Left renal cortex interstitium (tissue), 4 donors: ENCODE measurements around the gene TMEM186. TPM values are rescaled to one million over a fixed set of nuclear protein-coding genes. Genes with fewer than 3 reads are reported as not detected.
"Not testable (repeated sequence)": the region's sequence is repeated elsewhere in the genome, so short reads cannot be mapped to it uniquely, and the experiment has no call there.

Experiments
- DNase-seq, 4 donors: peaks; one replicate each; pipeline ENCODE4 v3.0.0-alpha.2; 2013; ENCODE audit warnings: low read depth in 4 of 4, low spot score in 2 of 4, missing footprints in 1 of 4
- polyA plus RNA-seq, 4 donors: library from polyadenylated mRNA; unstranded; fragments of 120-200 nt; gene quantifications; one replicate each; pipeline ENCODE4 v1.2.1, GENCODE V29; 2013; ENCODE audit not compliant: insufficient read length in 4 of 4

TMEM186 gene
- polyA plus RNA-seq, 4 donors = 16.1 to 17.8 (median 16.7) TPM

- DNase-seq = no peak
Measured at GRCh38 chr16:8777217-8777616, 20.2 kb downstream of the TMEM186 start.

GRCh38 chr16:8776129-8776584, 21.3 kb downstream of the TMEM186 start:
- DNase-seq = no peak

- DNase-seq = no peak
Measured at GRCh38 chr16:8775359-8775758, 22.1 kb downstream of the TMEM186 start.

- no peak for DNase-seq
Measured at GRCh38 chr16:8774208-8774607, 23.2 kb downstream of the TMEM186 start.

GRCh38 chr16:8773537-8773936, 23.9 kb downstream of the TMEM186 start:
- no peak for DNase-seq

GRCh38 chr16:8768692-8769091, 28.7 kb downstream of the TMEM186 start:
- no peak for DNase-seq

- DNase-seq = no peak
Measured at GRCh38 chr16:8768283-8768682, 29.2 kb downstream of the TMEM186 start.

- DNase-seq = no peak
Measured at GRCh38 chr16:8767176-8767575, 30.3 kb downstream of the TMEM186 start.

- no peak for DNase-seq
Measured at GRCh38 chr16:8764525-8765250, 32.8 kb downstream of the TMEM186 start.

- DNase-seq = no peak
Measured at GRCh38 chr16:8763899-8764298, 33.5 kb downstream of the TMEM186 start.

GRCh38 chr16:8763083-8763482, 34.4 kb downstream of the TMEM186 start:
- no peak for DNase-seq

GRCh38 chr16:8762254-8762653, 35.2 kb downstream of the TMEM186 start:
- DNase-seq = no peak

- no peak for DNase-seq
Measured at GRCh38 chr16:8761078-8761477, 36.4 kb downstream of the TMEM186 start.

GRCh38 chr16:8760021-8760420, 37.4 kb downstream of the TMEM186 start:
- DNase-seq = no peak

- no peak for DNase-seq
Measured at GRCh38 chr16:8758022-8758421, 39.4 kb downstream of the TMEM186 start.

GRCh38 chr16:8756755-8757154, 40.7 kb downstream of the TMEM186 start:
- no peak for DNase-seq

- no peak for DNase-seq
Measured at GRCh38 chr16:8753416-8754054, 43.9 kb downstream of the TMEM186 start.

- no peak for DNase-seq
Measured at GRCh38 chr16:8752706-8753105, 44.7 kb downstream of the TMEM186 start.

- no peak for DNase-seq
Measured at GRCh38 chr16:8751481-8752311, 45.7 kb downstream of the TMEM186 start.

- not testable (repeated sequence) for DNase-seq
Measured at GRCh38 chr16:8748944-8749343, 48.5 kb downstream of the TMEM186 start.
